ENCODE data around the gene MT1M.
A peak's percentile ranks its signal among the peaks of the same experiment; 100 is the strongest.
"Not testable (repeated sequence)": the region's sequence is repeated elsewhere in the genome, so short reads cannot be mapped to it uniquely, and the experiment has no call there.

The MT1M gene

DNA sequence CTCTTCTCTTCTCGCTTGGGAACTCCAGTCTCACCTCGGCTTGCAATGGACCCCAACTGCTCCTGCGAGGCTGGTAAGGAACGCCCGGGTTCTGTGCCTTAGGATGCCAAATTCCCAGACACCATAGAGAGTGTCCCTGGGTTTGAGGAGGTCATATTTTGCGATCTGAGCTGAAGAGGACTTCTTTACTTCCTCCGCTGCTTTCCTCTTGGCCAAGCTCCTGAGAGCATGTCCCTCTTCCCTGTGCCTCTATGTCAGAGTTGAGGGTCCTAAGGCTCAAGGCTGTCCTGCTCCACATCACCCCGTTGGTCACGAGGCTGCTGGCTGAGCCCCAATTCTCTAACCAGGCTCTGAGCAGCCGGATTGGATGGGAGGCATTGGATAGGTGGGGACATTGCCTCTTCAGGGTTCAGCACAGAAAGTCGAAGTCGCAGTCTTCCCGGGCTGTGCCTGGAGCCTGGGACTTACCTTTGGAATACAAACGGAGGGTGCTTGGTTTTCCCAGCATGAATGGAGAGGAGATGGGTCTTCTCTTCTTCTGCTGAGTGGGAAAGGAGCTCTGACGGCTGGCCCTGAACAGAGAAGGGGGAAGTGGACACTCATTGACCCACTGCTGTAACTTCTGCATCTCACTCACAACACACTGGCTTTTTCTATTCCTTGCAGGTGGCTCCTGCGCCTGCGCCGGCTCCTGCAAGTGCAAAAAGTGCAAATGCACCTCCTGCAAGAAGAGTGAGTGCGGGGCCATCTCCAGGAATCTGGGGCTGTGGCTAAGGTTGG is 37.6 kb downstream of the MT1M start:
- DNase-seq (ENCODE audit: low read depth), result no peak
- no peak overlapping the region for H3K4me3 ChIP-seq (ENCODE audit: low read depth, low read length)

DNA sequence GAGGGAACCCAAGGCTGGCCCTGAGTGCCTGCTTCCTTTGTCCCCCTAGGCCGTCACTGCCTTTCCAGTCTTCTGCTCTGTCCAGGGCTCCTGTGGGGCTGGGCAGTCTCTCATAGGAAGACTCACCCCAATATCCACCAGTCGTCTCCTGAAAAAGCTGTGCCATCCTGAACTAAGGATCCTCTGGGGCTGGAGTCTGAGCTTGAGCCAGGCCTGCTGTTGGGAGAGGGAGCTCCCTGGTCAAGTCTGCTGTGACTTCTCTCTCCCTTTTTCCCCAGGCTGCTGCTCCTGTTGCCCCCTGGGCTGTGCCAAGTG is 38.1 kb downstream of the MT1M start:
- H3K4me3 ChIP-seq (ENCODE audit: low read depth, low read length), result no peak overlapping the region
- DNase-seq (ENCODE audit: low read depth), result no peak

DNA sequence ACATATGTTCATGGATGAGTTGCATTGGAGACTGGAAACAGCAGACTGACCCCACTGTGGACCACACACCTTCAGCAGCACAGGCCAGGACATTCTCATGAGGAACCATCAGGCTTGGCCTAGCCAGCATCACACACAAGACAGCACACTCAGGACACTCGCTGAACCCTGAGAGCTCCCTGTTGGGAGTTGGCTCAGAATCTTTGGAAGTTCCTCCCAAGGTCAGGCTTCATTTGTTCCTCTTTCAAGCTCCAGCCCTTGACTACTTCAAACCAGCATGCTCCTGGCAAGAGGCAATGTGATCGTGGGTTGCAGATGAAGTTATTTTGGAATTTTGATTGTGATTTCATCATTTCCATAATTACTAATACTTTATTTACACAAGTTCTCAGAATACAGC is 39.2 kb downstream of the MT1M start:
- not testable (repeated sequence) for DNase-seq (ENCODE audit: low read depth); H3K4me3 ChIP-seq (ENCODE audit: low read depth, low read length)

DNA sequence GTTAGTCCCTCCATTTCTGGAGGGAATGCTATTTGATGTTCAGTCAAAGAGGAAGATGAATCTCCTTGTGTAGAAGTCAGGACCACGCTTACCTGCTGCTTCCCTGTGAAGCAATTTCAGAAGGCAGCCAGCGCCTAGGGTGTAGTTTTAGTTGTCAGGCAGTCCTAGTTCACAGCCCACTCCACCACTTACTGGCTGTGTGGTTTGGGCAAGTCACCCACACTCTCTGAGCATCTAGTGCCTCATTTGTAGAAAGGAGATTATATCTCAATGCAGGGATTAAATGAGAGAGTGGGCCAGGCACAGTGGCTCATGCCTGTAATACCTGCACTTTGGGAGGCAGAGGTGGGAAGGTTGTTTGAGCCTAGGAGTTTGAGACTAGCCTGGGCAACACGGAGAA is 39.7 kb downstream of the MT1M start:
- not testable (repeated sequence) for DNase-seq (ENCODE audit: low read depth); H3K4me3 ChIP-seq (ENCODE audit: low read depth, low read length)

DNA sequence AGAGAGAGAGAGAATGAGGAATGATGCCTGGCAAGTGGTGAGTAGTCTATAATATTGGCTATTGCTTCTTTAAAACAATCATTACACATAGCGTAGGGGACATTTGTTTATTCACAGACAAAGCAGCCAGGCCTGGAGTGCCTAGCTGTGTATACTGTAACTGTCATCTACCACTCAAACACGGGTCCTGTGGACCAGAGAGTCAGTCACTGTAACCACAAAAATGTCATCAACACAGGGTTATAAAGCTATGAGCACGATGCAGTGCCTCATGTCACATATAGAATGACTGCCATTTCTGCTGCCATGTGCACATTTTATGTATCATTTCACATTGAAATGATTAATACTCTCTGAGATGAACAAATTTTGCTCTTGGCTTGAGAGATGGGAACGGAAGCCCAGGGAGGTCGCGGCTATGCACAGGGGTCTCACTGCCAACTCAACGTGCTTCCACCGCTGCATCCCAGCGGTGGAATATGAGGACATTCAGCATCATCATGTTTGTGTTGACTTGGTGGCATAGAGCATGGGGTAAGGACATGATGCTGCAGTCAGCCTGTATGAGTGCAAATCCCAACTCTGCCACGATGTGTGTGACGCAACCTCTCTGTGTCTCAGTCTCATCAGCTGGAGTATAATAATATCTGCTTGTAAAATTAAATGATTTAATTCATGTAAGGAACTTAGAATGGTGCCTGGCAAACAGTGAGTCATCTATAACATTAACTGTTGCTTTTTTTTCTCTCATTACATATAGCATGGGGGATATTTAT is 40.5 kb downstream of the MT1M start:
- DNase-seq (ENCODE audit: low read depth), result no peak
- no peak overlapping the region for H3K4me3 ChIP-seq (ENCODE audit: low read depth, low read length)

DNA sequence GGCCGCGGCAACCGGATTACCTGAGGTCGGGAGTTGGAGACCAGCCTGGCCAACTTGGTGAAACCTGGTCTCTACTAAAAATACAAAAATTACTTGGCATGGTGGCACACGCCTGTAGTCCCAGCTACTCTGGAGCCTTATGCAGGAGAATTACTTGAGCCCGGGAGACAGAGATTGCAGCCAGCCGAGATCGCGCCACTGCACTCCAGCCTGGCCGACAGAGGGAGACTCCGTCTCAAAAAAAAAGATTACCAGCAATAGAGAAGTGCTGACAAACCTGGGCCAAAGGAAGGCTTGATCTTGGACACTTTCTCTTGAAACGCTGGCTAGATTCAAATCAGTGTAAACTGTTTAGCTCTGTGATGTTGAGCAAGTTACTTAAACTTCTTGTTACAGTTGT is 41.5 kb downstream of the MT1M start:
- no peak for DNase-seq (ENCODE audit: low read depth)
- no peak overlapping the region for H3K4me3 ChIP-seq (ENCODE audit: low read depth, low read length)

DNA sequence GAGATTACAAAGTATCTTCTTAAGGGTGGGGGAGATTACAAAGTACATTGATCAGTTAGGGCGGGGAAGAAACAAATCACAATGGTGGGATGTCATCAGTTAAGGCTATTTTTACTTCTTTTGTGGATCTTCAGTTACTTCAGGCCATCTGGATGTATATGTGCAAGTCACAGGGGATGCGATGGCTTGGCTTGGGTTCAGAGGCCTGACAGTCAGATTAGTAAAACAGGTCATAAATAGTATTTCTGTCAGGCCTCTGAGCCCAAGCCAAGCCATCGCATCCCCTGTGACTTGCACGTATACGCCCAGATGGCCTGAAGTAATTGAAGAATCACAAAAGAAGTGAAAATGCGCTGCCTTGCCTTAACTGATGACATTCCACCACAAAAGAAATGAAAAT is 42.1 kb downstream of the MT1M start:
- not testable (repeated sequence) for H3K4me3 ChIP-seq (ENCODE audit: low read depth, low read length); DNase-seq (ENCODE audit: low read depth)

DNA sequence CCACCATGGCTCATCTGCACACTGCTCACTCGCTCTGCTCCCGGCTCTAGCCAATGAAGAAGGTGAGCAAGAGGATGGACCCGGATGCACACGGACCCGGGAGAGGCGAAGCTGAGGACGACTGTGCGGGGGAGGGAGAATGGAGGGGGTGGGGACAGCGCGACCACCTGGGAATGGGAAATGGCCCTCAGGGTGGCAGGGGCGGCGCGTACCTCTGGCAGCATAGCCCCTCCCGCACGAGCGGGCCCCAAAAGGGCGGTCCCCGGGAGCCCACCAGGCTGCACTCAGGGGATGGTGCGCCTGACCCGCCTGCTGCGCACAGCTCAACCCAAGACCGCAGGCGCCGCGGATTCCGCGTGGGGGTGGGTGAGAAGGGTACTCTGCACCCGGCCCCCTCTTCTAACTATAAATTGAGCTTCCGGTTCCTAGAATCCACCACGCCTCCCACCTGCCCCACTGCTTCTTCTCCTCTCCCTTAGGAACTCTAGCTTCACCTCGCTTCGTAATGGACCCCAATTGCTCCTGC is 43.3 kb downstream of the MT1M start:
- no peak for DNase-seq (ENCODE audit: low read depth)
- no peak overlapping the region for H3K4me3 ChIP-seq (ENCODE audit: low read depth, low read length)

DNA sequence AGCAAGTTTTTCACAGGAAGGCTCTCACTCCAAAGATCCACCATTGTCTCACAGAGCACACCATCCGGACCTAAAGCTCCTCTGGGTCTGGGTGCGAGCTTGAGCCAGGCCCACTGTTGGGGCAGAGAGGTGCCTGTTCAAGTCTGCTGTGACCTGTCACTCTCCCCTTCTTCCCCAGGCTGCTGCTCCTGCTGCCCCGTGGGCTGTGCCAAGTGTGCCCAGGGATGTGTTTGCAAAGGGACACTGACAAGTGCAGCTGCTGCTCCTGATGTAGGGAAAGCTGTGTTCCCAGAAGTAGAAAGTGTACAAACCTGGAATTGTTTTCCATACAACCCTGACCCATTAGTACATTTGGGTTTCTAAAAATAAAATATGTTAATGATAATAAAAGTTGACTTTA is 45.0 kb downstream of the MT1M start:
- no peak for DNase-seq (ENCODE audit: low read depth)
- H3K4me3 ChIP-seq (ENCODE audit: low read depth, low read length), result no peak overlapping the region

DNA sequence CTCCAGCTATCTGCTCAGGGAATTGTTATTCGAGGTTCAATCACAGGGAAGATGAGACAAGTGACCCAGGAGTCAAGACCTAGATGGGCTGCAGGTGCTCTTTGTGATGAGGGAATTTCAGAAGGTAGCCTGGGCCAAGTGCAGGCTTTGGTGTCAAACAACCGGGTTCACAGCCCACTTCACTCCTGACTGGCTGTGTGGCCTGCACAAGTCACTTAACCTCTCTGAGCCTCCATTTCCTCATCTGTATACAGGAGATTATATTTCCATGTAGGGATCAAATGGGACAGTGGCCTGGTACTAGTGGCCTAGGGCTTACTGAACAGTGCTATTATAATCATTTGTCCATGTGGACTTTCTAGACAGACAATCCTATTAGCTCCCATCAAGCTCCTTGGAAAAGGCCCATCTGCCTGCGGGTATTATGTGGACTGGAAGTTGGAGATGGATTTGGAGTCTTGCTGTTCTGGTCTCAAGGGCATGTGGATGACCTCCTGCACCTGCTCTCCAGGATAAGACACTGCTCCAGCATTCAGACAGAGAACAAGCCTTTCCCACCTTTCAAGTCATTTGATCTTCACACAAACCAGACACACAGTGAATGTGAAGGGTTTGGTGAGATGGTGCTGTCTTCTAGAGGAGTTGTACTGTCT is 46.7 kb downstream of the MT1M start:
- H3K4me3 ChIP-seq (ENCODE audit: low read depth, low read length), result no peak overlapping the region
- DNase-seq (ENCODE audit: low read depth), result no peak

DNA sequence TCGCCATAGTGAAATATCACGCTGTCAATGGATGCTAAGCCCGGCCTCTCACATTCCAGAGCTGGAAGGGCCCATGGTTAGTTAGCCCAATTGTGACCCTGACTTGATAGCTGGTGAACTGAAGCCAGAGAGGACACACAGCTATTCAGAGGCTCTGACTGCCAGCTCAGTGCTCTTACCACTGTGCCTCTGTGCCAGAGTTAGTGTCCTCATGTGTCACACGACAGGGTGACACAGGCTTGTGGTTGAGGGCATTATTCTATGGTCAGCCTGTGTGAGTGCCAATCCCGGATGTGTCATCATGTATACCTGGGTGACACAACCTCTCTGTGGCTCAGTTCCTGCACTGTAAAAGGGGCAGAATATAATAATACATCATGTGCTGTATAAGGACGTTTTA is 47.4 kb downstream of the MT1M start:
- DNase-seq (ENCODE audit: low read depth), result no peak
- H3K4me3 ChIP-seq (ENCODE audit: low read depth, low read length), result no peak overlapping the region

DNA sequence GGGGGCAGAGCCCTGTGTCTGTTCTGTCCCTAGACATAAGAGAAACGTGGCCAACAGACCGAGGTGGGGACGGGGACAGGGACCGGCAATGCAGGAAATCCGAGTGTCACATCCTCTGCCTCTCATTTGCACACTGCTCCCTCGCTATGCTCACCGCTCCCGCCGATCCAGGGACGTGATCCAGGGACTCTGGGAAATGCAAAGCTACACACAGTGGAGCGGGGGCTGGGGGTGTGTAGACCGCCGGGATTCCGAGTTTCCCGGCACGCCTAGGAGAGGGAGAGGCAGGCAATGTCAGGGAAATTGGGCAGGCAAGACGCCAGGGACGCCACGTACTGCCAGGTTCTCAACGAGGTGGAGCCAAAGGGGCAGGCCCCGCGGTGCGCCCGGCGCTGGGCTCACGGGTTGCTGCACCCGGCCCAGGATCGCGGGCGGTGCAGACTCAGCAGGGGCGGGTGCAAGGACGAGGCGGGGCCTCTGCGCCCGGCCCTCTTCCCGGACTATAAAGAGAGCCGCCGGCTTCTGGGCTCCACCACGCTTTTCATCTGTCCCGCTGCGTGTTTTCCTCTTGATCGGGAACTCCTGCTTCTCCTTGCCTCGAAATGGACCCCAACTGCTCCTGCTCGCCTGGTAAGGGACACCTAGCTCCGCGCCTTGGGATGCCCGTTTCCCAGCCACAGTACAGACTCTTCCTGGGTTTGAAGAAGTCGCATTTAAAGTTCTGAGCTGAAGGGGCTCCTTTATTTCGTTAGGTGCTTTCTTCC is 49.7 kb downstream of the MT1M start, which contains the start of gene MT1X:
MT1X (plus strand) TSS at position 532 of the 764 bp plus-strand sequence; CDS start at position 603, 71 bp downstream.
- H3K4me3 ChIP-seq (ENCODE audit: low read depth, low read length), result peak within 1 kb of the TSS; percentile 65
- peak; percentile 64 for DNase-seq (ENCODE audit: low read depth)

DNA sequence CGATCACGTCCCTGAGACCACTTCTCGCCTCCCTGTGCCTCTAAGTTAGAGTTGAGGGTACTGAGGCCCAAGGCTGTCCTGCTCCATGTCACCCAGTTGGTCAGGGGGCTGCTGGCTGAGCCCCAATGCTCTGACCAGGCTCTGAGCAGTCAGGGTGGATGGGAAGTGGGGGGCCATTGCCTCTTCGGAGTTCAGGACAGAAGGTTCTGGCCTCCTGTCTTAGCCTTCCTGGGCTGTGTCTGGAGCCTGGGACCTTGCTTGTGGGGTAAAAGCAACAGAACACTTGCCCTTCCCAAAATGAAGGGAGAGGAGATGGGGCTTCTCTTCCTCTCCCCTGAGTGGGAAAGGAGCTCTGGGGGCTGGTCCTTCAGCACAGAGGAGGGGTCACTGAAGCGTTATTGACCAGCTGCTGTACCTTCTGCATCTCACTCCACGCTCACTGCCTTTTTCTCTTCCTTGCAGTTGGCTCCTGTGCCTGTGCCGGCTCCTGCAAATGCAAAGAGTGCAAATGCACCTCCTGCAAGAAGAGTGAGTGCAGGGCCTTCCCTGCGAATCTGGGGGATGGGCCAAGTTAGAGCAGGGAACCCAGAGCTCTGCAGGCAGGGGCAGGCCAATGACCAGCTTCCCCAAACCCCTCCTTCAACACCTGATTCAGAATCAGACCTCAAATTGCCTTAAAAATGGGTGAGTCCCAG is 50.4 kb downstream of the MT1M start:
- peak overlapping the region; percentile 65 for H3K4me3 ChIP-seq (ENCODE audit: low read depth, low read length)
- no peak for DNase-seq (ENCODE audit: low read depth)

Measured in skeletal muscle cell (primary cell).